Measurements from ENCODE around the gene FYTTD1.

The FYTTD1 gene

DNA sequence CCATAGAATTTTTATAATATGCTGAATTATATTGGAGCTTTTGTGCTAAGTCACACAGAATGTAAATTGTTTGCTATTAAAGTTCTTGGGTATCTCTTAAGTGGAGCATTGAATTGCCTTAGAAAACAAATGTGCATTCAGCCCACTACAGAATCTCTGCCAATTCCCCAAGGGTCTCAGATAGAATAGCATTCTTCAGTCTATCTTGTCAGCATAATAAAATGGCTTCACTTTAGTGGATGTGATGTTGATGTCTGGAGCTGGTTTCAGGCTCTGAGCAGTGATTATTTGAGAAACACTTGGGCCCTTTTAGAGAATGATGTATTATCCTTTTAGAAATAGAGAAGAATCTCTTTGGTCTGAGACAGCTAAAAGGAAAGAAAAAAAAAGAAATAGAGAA lies 86.6 kb downstream of the FYTTD1 start:
- Histone ChIP-seq H3K4me3 (ENCODE audit: low read length) (no peak overlapping the region), H3K9me3 (ENCODE audit: low read length) (no peaks in the 10 kb centered on the region), H3K36me3 (ENCODE audit: insufficient read depth, low read length) (peaks cover 41% of the 10 kb centered on the region), H3K27me3 (ENCODE audit: insufficient read depth, low read length) (no peaks in the 10 kb centered on the region), H2AFZ (ENCODE audit: low read depth, low read length) (no peak overlapping the region), H3K4me1 (ENCODE audit: insufficient read depth, low read length) (peaks cover 12% of the 10 kb centered on the region)

Data from neuron (in vitro differentiated cells).